CD4-positive, alpha-beta T cell treated with Interleukin-15 for 4 hours (primary cell): Measurements from ENCODE around the gene DDX56.
"Not testable (repeated sequence)": the region's sequence is repeated elsewhere in the genome, so short reads cannot be mapped to it uniquely, and the experiment has no call there.

Experiments used
- DNase-seq: peaks from one replicate; pipeline ENCODE4 v3.0.0-alpha.2; 2020; ENCODE audit warnings: low spot score

DDX56 gene

DNA sequence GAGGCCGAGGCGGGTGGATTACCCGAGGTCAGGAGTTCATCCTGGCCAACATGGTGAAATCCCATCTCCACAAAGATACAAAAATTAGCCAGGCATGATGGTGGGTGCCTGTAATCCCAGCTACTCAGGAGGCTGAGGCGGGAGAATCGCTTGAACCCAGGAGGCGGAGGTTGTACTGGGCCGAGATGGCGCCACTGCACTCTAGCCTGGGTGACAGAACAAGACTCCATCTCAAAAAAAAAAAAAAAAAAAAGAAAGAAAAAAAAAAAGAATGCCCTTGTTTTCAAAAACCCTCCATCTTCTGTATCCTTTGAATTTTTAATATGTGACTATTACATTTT lies 11.1 kb downstream of the DDX56 start:
- DNase-seq, result not testable (repeated sequence)

DNA sequence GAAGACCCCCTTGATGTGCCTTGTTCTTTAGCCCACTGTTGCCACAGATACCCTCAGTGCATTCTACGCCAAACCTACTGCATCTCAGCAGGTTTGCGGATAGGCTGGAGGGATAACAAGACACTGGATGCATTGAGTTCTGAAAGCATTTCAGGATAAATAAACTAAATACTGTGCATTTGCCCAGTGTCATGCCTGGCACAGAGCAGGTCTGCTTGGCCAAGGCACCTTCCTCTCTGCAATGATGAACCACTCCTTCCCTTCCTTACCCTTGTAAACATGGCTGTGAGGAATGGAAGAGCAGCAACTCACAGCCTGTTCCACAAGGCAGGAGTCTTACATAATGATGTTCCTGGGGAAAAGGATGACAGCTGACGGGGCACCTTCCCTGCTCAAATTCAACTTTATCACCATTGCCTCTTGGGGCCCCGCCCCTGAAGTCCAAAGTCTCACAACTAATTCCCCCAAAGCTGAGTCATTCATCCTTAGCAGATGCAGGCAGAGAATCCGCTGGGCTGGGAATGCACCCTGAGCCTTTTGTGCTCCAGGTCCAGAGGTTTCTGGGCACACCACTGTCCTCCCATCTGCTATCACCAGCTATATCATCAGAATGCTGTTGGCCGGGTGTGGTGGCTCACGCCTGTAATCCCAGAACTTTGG lies 11.6 kb downstream of the DDX56 start:
- no peak for DNase-seq

DNA sequence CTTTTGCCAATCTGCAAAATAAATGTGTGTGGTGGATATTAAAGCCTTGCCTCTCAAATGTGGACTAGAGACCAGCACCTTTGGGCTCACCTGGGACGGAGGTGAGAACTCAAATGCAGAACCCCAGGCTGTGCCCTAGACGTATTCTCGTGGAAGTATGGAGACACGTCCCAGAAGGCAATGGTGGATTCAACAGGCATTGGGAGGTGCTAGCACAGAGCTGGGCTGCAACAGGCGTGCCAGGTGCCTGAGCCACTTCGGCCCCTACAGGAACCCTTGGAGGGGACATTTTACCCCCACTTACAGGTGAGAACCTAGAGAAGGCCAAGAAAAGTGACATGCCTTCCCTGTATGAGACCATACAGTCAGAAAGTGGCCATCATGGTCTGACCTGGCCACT lies 12.2 kb downstream of the DDX56 start:
- no peak for DNase-seq

DNA sequence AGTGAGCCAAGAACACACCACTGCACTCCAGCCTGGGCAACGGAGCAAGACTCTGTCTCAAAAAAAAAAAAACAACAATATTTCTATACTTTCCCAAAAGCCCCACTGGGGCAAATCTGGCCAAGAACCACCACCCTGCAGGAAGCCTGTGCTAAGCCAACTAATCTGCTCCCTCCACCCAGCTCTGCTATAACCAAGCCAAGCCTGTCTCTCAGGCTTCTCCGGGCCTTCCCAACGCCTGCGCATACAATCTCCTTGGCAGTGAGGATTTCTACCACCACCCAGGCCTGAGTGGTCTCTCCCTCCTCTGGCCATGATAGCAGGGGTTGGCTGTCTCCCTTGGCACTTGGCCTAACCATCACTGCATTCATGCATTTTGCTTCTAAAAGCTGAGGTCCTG lies 14.2 kb downstream of the DDX56 start:
- no peak for DNase-seq

DNA sequence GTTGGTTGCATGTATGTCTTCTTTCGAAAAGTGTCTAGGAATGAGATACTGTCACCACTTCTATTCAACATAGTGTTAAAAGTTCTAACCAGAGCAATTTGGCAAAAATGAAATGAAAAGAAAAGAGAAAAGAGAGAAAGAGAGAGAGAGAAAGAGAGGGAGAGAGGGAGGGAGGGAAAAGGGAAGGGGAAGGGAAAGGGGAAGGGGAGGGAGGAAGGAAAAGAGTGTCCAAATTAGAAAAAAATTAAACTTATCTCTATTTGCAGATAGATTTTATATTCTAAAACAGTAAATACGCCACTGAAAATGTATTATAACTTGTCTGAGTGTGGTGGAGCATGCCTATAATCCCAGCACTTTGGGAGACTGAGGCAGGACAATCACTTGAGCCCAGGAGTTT lies 16.2 kb downstream of the DDX56 start:
- DNase-seq, result no peak

DNA sequence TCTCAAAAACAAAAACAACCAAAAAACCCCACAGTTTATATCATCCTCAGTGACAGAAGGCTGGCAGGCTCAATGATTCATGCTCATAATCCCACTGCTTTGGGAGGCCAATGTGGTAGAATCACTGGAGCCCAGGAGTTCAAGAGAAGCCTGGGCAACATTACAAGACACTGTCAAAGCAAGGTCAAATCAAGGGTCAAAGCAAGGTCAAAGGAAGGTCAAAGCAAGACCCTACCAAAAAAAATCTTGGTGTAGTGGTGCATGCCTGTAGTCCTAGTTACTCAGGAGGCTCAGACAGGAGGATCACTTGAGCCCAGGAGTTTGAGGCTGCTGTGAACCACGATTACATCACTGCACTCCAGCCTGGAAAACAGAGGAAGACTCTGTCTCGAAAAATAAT lies 18.4 kb downstream of the DDX56 start:
- DNase-seq, result no peak

DNA sequence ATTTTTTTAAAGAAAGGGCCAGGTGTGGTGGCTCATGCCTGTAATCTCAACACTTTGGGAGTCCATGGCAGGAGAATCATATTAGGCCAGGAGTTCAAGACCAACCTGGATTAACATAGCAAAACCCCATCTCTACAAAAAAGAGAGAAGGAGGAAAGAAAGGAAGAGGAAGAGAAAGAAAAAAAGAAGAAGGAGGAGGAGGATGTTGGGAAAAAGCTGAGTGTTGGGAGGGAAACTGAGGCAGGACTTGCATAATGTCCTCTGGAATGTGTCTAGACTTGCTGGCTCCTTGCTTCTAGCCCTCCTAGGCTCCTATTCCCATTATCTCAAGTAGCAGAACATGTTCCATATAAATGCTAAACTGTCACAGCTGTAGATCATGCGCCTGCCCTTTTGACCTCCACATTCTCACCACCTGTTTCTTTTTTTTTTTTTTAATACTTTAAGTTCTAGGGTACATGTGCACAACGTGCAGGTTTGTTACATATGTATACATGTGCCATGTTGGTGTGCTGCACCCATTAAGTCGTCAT lies 21.2 kb downstream of the DDX56 start:
- DNase-seq, result not testable (repeated sequence)

DNA sequence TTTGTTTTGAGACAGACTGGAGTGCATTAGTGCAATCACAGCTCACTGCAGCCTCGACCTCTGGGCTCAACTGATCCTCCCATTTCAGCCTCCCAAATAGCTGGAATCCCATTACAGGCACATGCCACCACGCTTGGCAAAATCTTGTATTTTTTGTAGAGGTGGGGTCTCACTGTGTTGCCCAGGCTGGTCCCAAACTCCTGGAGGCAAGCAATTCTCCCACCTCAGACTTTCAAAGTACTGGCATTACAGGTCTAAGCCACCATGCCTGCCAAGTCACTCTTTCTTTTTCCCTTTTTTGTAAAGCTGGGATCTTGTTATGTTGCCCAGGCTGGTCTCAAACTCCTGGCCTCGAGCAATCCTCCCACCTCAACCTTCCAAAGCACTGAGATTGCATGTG lies 24.3 kb downstream of the DDX56 start:
- DNase-seq, result no peak

DNA sequence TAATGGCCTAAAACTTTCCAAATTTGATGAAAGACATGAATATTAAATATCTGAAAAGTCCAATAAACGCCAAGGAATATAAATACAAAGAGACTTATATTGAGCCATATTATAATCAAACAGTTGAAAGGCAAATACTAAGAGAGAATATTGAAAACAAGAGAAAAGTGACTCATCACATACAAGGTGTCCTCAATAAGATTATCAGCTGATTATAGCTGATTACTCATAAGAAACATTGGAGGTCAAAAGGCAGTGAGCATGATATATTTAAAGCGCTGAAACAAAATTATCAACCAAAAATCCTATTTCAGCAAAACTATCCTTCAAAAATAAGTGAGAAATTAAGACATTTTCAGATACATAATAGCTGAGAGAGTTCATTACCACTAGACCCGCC lies 24.8 kb downstream of the DDX56 start:
- DNase-seq, result no peak

DNA sequence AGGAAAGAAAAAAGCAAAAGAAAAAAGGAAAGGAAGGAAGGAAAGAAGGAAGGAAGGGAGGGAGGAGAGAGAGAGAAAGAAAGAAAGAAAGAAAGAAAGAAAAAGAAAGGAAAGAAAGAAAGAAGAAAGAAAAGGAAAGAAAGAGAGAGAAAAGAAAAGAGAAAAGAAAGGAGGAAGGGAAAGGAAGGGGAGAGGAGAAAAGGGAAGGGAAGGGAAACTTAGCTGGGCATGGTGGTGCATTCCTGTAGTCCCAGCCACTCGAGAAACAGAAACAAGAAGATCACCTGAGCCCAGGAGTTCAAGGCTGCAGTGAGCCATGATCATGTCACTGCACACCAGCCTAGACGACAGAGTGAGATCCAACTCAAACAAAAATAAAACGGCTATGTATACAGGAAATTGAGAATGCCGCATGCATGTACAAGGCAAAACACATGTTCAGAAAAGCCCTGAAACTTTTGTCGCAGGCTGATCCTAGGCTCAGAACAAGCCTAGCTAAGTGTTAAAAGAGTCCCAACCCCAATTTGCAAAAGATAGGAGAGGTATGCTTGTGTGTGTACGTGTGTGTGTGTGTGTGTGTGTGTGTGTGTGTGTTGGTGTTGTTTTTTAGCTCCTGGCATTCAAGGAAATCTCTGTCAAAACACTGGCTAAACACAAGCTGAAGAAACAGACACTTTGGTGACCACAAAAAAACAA lies 26.0 kb downstream of the DDX56 start:
- DNase-seq, result no peak

DNA sequence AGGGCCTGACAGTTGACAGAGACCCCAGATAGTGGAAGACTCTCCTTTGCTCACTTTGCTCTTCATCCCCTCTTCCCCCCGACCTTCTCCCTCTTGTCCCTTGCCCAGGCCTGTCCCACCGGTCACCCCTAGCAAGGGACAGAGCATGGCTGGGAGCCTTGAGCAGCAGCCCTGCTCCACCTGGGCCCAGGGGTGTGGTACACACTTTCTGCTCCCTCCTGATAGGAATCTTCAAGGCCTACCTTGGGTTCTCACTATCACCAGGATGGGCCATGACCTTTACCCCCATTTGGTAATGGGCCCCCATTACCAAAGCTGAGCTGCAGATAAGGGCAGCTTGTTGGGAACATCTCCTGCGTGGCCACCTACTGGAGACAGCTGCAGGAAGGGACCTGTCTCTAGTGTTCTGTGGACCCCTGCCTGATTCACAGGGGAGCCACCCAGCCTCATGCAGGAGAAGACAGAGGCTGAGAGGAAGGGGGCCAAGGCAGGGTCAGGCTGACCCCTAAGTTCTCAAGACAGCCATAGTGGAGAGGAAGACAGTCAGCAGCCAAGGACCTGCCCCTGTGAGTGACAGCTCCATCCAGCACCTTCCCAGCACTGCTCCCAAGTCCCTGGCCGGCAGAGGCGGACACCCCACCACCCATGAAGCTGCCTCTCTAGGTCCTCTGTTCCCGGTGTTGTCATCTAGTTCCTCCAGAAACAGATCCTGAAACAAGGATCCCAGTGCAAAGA lies 31.7 kb downstream of the DDX56 start:
- DNase-seq, result no peak

DNA sequence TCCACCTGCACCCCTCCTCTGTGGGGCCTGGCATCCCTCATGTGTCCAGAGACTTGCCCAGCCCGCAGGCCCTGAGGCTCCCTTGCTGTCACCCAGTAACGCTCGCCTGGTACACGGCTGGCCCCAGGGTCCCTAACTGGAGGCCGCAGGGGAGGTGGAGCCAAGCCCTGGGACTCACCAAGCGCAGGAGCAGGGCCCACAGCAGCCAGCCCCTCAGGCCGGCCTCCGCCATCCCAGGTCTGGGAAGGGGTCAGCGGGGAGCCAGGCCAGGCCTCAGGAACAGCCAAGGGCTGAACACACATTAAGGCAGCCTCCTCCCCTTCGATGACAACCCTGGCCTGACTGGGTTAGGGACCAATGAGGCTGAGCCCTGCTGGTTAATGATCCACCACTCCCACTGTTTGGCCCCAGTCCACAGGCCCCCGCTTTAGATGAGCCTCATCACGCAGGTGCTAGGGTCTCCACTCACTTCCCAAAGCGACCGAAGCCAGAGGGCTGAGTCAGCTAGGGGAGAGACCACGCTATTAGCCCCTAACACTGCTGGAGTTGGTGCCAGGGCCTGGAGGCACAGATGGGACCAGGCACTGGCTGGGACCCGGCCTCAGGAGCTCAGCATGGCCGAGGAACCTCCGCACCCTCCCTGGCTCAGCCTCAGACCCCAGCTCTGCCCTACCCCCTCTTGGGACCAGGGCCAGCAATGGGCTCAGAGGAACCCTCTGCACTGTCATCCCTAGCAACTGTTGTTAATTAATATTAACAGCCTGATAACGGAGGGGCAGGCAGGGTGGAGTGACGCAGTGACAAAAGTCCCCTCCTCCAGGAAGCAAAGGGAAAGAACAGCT lies 32.5 kb downstream of the DDX56 start, which contains the start of gene NPC1L1:
Gene NPC1L1, minus strand, starts transcription at position 303 of the 842 bp plus-strand sequence. Its CDS starts 71 bp downstream, at position 232.
- no peak for DNase-seq

DNA sequence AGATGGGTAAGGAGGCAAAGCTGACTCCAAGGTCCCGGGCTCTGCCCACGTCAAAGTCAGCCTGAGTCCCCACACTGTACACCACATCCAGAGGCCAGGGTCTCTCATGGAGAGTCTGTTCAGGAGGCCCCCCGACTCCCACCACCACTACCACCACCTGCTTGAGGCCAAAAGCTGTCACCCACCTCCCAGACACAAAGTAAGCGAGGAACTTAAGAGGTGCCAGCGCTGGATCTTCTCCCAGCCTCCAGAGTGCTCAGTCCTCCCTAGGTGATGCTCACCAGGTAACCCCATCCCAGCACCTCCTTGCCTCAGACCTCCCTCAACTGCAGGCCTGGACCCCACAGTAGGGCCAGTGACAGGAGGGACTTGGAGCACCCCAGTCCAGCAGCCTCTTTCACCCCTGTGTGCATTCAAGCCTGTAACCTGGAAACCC lies 33.1 kb downstream of the DDX56 start:
- no peak for DNase-seq

DNA sequence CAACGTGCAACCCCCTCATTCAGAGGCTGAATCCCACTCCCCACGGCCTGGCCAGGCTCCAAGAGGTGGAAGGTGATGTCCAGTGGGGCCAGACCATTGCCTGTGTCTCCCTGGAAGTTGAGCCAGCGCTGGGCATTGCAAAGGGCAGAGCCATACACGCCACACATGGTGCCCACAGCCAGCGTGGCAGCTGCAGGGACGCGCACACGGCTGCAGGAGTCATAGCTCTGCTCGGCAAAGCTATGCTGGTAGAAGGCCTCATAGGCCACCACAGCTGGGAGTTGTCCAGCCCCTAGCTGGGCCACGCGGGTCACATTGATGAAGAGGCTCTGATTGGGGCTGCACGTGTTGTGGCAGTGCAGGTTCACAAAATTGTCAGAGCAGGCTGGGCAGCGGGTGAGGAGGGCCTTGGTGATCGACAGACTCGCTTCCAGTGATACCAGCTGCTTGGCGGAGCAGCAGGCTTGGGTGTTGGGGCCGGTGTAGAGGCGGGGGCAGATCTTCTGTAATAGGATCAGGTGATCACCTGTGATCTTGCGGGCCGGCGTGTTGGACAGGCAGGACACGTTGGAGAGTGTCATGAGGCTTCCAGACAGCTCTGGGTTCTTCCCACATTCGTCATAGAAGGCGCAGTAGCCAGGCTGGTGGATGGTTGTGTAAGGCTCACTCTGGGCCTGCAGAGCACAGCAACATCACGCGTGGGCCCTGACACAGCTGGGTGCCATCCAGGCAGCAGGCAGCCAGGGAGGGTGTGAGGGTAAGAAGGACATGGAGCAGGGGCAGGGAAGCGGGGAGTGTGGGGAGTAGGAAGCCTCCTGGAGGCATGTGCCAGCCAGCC lies 33.8 kb downstream of the DDX56 start:
- DNase-seq, result no peak

DNA sequence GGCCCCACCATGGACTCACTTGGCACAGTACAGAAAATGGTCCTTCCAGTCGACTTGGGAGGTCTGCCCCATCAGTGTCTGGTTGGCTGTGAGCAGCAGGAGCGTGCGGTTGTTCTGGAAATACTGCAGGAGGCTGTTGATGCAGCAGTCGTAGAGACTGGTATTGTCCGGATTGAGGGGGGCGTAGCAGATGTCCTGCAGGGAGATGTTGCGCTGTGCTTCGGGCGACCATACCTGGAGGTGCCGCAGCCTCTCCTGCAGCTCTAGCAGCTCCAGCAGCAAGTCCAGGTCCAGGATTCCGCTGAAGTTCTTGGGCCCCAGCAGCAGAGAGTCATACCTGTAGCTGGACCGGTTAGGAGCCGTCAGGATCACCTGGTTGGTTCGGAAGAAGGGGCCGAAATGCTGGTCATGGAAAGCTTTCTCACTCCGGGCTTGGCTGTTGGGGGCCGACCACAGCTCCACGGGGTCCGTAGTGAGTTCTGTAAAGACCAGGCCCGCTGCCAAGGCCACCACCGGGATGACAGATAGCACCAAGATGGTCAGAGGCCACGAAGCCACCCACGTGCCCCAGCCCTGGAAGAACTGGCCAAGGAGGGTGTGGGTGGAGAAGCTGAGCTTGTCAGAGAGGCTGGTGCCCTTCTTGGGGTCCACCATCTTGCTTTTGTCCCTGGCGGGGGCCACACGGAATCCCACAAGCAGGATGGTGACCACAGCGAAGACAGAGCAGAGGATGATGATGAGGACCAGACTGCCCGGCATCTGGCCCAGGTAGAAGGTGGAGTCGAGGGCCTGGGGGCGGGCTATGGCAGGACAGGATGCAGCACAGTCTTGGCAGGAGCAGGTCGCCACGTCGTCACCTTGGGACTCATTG lies 34.7 kb downstream of the DDX56 start:
- no peak for DNase-seq

DNA sequence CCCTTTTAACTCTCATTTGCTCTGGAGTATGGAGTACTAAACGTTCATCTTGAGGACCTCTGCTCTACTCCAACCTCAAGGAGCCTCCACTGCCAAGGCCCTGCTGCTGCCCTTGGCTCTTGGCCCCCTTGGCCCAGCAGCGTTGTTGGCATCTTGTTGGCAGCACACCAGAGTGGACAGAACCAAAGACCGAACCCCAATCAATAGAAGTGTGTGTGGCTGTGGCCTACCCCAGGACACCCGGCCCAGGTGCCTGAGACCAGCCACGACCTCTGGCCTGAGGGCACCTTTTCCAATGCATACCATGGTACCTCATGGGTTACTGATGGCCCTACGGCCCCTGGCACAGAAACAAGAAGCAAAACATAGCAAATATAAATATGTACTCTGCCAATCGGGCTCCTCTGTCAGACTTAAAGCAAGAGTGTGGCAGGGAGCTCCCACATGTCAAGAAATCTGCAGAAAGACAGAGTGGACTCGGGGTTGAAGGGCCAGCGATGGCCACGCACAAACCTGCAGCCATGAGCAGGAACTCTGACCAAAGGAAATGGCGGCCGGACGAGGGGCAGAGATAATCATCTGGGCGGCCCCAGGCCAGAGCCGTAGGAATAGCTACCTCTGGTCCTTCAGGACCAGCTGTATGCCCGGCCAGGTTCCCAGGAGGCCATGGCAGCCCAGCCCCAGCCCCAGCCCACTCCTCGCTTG lies 35.5 kb downstream of the DDX56 start:
- DNase-seq, result no peak

DNA sequence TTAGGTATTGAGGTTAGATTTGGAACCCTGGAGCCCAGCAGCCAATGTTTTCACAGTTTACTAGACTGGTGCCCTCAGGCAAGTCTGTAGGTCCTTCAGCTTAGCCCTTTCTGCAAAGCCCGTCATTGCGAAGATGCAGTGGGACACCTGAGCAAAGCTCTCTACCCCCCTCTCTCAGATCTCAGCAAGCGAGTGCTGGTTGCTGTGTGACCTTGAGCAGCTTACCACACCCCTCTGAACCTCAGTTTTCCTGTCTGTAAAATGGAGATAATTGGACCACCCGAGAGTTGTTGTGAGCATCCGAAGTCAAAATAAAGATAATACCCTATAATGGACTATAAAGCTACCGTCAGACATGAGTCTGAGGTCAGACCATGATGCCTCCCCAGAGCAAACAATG lies 36.3 kb downstream of the DDX56 start:
- DNase-seq, result no peak

DNA sequence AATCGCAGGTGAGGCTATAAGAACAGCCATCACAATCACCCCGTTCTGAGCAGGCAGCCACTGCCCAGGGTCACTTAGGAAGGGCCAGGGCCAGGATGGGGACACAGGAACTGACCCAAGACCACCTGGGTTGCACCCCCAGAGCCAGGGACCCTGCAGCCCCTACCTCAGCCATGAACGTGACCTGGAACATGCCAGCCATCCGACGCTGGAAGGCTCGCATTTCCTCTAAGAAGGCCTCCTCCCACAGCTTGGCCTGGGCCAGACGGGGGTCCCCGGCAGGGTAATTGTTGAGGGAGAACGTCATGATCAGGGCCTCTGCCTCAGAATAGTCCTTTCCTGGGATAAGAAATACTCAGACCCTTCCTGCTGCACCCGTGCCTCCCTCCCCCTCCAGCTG lies 37.6 kb downstream of the DDX56 start:
- DNase-seq, result no peak

DNA sequence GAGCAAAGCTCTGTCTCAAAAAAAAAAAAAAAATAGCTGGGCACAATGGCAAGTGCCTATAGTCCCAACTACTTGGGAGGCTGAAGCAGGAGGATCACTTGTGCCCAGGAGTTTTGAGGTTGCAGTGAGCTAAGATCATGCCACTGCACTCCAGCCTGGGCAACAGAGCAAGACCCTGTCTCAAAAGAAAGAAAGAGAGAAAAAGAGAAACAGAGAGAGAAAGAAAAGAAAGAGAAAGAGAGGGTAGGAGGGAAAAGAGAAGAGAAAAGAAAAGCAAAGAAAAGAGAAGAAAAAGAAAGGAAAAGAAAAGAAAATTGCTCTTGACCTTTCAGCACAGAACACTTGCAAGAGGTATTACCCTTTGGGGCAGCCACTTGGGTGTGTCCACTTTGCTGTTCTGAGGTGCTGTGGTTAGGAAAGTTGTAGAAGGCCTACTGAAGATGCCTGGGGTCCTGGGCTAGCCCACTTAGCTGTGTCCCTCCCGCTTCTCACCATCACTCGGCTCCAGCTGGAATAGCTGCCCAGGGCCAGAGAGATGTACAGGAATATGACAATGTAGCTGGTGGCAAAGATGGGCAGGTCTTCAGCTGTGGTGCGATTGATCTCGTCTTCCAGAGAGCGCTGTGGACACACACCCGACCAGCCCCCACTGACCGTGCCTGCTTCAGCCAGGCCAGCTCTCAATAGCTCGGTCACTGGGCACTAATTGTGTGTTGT lies 38.2 kb downstream of the DDX56 start:
- DNase-seq, result no peak
